SK-N-SH (cell line): ENCODE results near the gene SPRY1. TPM values are rescaled to one million over a fixed set of nuclear protein-coding genes. Genes with fewer than 3 reads are reported as not detected.

Experiments
- CTCF ChIA-PET: fragments of 300-600, 350-600 bp; formaldehyde crosslinking; extraction: SDS; loops from one replicate; lab custom pipeline; 2021; lab: Yijun Ruan, JAX
- POLR2A ChIA-PET: fragments of 350-600 bp; sonication (Branson Sonifier 250); formaldehyde crosslinking; extraction: SDS; loops from one replicate; lab custom pipeline; 2020; ENCODE audit warnings: antibody characterized with exemption, inconsistent platforms; lab: Yijun Ruan, JAX
- DNase-seq: peaks from one replicate; pipeline ENCODE4 v3.0.0; 2012
- H2AFZ ChIP-seq: fragments of 200-600 bp; sonication (generic); 2 replicates; pipeline ENCODE4 v1.8.1; 2016; ENCODE audit warnings: antibody characterized with exemption, mild to moderate bottlenecking, low read depth
- H3F3A ChIP-seq: fragments of 200-600 bp; sonication (generic); replicated peaks from 2 replicates; pipeline ENCODE3; 2016; ENCODE audit warnings: antibody characterized with exemption, mild to moderate bottlenecking; ENCODE audit not compliant: insufficient read depth
- H3K27ac ChIP-seq, 2 experiments: fragments of 200-500 bp in 1 of 2; fragments of 200-600 bp in 1 of 2; sonication (Bioruptor generic) in 1 of 2; sonication (generic), shearing (Covaris generic) in 1 of 2; 2 replicates each; pipeline versions ENCODE4 v1.5.1 to v1.6.1; 2014 to 2016; ENCODE audit warnings: low read depth in 2 of 2, inconsistent platforms in 1 of 2, low read length in 1 of 2, mild to moderate bottlenecking in 1 of 2, mixed read lengths in 1 of 2
- H3K27me3 ChIP-seq: fragments of 200-600 bp; sonication (generic), shearing (Covaris generic); 2 replicates; pipeline ENCODE4 v1.6.1; 2016; ENCODE audit warnings: mixed run types; ENCODE audit not compliant: insufficient read depth
- H3K36me3 ChIP-seq, 2 experiments: fragments of 200-500 bp in 1 of 2; fragments of 200-600 bp in 1 of 2; sonication (Bioruptor generic) in 1 of 2; sonication (generic) in 1 of 2; replicated peaks in 1 of 2; 2 replicates each; pipeline versions ENCODE3 to v1.5.1; 2014 to 2016; ENCODE audit warnings: low read length in 1 of 2, mild to moderate bottlenecking in 1 of 2; ENCODE audit not compliant: insufficient read depth in 2 of 2, control insufficient read depth in 1 of 2
- H3K4me1 ChIP-seq, 2 experiments: fragments of 200-500 bp in 1 of 2; fragments of 200-600 bp in 1 of 2; sonication (Bioruptor generic) in 1 of 2; sonication (generic), shearing (Covaris generic) in 1 of 2; 2 replicates each; pipeline versions ENCODE4 v1.5.1 to v1.6.1; 2014 to 2016; ENCODE audit warnings: low read depth in 1 of 2, low read length in 1 of 2, mixed run types in 1 of 2; ENCODE audit not compliant: insufficient read depth in 2 of 2, control insufficient read depth in 1 of 2
- H3K4me2 ChIP-seq: fragments of 200-600 bp; sonication (generic), shearing (Covaris generic); 2 replicates; pipeline ENCODE4 v1.6.1; 2017; ENCODE audit warnings: mixed run types
- H3K4me3 ChIP-seq, 2 experiments: fragments of 200-500 bp in 1 of 2; fragments of 200-600 bp in 1 of 2; sonication (Bioruptor generic) in 1 of 2; sonication (generic), shearing (Covaris generic) in 1 of 2; 2 replicates each; pipeline versions ENCODE4 v1.5.1 to v1.8.1; 2014 to 2016; ENCODE audit warnings: low read depth in 2 of 2, inconsistent platforms in 1 of 2, low read length in 1 of 2, mild to moderate bottlenecking in 1 of 2, mixed read lengths in 1 of 2, moderate library complexity in 1 of 2
- H3K79me2 ChIP-seq: fragments of 200-600 bp; sonication (generic); 2 replicates; pipeline ENCODE4 v1.8.1; 2017; ENCODE audit warnings: mild to moderate bottlenecking; ENCODE audit not compliant: insufficient read depth
- H3K9ac ChIP-seq: fragments of 200-600 bp; sonication (generic); 2 replicates; pipeline ENCODE4 v1.6.1; 2017; ENCODE audit warnings: mixed run types
- H3K9me2 ChIP-seq: fragments of 200-600 bp; sonication (generic); 2 replicates; pipeline ENCODE4 v1.6.1; 2017; ENCODE audit warnings: mixed run types
- H3K9me3 ChIP-seq: fragments of 200-600 bp; sonication (generic); 2 replicates; pipeline ENCODE4 v1.6.1; 2017; ENCODE audit warnings: mixed run types, mild to moderate bottlenecking, moderate library complexity
- H4K20me1 ChIP-seq: fragments of 200-600 bp; sonication (generic); 2 replicates; pipeline ENCODE4 v1.6.1; 2017; ENCODE audit warnings: mild to moderate bottlenecking, mixed run types; ENCODE audit not compliant: insufficient read depth
- FOXM1 ChIP-seq: IDR thresholded peaks from 2 replicates; pipeline ENCODE4 v1.4.0; 2012; ENCODE audit warnings: low read depth, mild to moderate bottlenecking
- GABPA ChIP-seq: IDR thresholded peaks from 2 replicates; pipeline ENCODE4 v1.4.0; 2012; ENCODE audit warnings: low read depth, mild to moderate bottlenecking
- IRF3 ChIP-seq: fragments of 150-350 bp; IDR thresholded peaks from 2 replicates; pipeline ENCODE4 v1.6.1; 2016; ENCODE audit warnings: mild to moderate bottlenecking, low read depth, low read length
- NRF1 ChIP-seq: IDR thresholded peaks from 2 replicates; pipeline ENCODE4 v1.6.1; 2012; ENCODE audit warnings: low read depth, mild to moderate bottlenecking, low read length
- SIN3A ChIP-seq: IDR thresholded peaks from 2 replicates; pipeline ENCODE4 v1.6.1; 2012; ENCODE audit warnings: low read depth, mild to moderate bottlenecking, low read length, moderate library complexity, borderline replicate concordance
- TCF12 ChIP-seq: IDR thresholded peaks from 2 replicates; pipeline ENCODE4 v1.4.0; 2012
- YY1 ChIP-seq: IDR thresholded peaks from 2 replicates; pipeline ENCODE4 v1.4.0; 2012; ENCODE audit warnings: low read depth, mild to moderate bottlenecking
- ZBTB33 ChIP-seq: IDR thresholded peaks from 2 replicates; pipeline ENCODE4 v1.4.0; 2012; ENCODE audit warnings: low read depth, borderline replicate concordance
- WGBS: methylation state at CpG from one replicate; pipeline ENCODE4 v1.1.6; 2017; ENCODE audit warnings: low lambda C conversion rate; 5-methylcytosine and 5-hydroxymethylcytosine counted together
- polyA plus RNA-seq, 3 experiments: library from polyadenylated mRNA; depleted of rRNA; stranded (reverse); fragments of >200 nt; gene quantifications; 2 replicates each; pipeline ENCODE4 v1.2.3, GENCODE V29; 2012
- TF ChIP-seq, protein P1 (sequence below): IDR thresholded peaks from 2 replicates; pipeline ENCODE4 v1.6.1; 2012; ENCODE audit warnings: mild to moderate bottlenecking, low read depth, low read length, moderate library complexity
- TF ChIP-seq, protein P2 (sequence below): fragments of 150-350 bp; IDR thresholded peaks from 2 replicates; pipeline ENCODE4 v1.6.1; 2017; ENCODE audit warnings: antibody characterized with exemption, low read length, low read depth, borderline replicate concordance
- TF ChIP-seq, protein P3 (sequence below): fragments of 200-600 bp; sonication (generic); IDR thresholded peaks from 2 replicates; pipeline ENCODE4 v1.6.1; 2017; ENCODE audit warnings: antibody characterized with exemption, mild to moderate bottlenecking, moderate library complexity
- TF ChIP-seq, protein P4 (sequence below): IDR thresholded peaks from 2 replicates; pipeline ENCODE4 v1.4.0; 2012; ENCODE audit warnings: low read depth

The SPRY1 gene
- polyA plus RNA-seq, 1 of the 3 experiments (the other 2 are of a cell fraction), result 12.4 TPM

GRCh38 chr4:123438031-123438430, 41.4 kb downstream of the SPRY1 start (continued):
- TF ChIP-seq, protein P1, sequence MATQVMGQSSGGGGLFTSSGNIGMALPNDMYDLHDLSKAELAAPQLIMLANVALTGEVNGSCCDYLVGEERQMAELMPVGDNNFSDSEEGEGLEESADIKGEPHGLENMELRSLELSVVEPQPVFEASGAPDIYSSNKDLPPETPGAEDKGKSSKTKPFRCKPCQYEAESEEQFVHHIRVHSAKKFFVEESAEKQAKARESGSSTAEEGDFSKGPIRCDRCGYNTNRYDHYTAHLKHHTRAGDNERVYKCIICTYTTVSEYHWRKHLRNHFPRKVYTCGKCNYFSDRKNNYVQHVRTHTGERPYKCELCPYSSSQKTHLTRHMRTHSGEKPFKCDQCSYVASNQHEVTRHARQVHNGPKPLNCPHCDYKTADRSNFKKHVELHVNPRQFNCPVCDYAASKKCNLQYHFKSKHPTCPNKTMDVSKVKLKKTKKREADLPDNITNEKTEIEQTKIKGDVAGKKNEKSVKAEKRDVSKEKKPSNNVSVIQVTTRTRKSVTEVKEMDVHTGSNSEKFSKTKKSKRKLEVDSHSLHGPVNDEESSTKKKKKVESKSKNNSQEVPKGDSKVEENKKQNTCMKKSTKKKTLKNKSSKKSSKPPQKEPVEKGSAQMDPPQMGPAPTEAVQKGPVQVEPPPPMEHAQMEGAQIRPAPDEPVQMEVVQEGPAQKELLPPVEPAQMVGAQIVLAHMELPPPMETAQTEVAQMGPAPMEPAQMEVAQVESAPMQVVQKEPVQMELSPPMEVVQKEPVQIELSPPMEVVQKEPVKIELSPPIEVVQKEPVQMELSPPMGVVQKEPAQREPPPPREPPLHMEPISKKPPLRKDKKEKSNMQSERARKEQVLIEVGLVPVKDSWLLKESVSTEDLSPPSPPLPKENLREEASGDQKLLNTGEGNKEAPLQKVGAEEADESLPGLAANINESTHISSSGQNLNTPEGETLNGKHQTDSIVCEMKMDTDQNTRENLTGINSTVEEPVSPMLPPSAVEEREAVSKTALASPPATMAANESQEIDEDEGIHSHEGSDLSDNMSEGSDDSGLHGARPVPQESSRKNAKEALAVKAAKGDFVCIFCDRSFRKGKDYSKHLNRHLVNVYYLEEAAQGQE, result no peak
- TF ChIP-seq GABPA (no peak), TCF12 (no peak), NRF1 (no peak), SIN3A (no peak), FOXM1 (no peak), YY1 (no peak)
- TF ChIP-seq, protein P2, sequence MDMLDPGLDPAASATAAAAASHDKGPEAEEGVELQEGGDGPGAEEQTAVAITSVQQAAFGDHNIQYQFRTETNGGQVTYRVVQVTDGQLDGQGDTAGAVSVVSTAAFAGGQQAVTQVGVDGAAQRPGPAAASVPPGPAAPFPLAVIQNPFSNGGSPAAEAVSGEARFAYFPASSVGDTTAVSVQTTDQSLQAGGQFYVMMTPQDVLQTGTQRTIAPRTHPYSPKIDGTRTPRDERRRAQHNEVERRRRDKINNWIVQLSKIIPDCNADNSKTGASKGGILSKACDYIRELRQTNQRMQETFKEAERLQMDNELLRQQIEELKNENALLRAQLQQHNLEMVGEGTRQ, result no peak
- TF ChIP-seq, protein P3, sequence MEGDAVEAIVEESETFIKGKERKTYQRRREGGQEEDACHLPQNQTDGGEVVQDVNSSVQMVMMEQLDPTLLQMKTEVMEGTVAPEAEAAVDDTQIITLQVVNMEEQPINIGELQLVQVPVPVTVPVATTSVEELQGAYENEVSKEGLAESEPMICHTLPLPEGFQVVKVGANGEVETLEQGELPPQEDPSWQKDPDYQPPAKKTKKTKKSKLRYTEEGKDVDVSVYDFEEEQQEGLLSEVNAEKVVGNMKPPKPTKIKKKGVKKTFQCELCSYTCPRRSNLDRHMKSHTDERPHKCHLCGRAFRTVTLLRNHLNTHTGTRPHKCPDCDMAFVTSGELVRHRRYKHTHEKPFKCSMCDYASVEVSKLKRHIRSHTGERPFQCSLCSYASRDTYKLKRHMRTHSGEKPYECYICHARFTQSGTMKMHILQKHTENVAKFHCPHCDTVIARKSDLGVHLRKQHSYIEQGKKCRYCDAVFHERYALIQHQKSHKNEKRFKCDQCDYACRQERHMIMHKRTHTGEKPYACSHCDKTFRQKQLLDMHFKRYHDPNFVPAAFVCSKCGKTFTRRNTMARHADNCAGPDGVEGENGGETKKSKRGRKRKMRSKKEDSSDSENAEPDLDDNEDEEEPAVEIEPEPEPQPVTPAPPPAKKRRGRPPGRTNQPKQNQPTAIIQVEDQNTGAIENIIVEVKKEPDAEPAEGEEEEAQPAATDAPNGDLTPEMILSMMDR, result no peak
- TF ChIP-seq, protein P4, sequence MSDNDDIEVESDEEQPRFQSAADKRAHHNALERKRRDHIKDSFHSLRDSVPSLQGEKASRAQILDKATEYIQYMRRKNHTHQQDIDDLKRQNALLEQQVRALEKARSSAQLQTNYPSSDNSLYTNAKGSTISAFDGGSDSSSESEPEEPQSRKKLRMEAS, result no peak

DNA sequence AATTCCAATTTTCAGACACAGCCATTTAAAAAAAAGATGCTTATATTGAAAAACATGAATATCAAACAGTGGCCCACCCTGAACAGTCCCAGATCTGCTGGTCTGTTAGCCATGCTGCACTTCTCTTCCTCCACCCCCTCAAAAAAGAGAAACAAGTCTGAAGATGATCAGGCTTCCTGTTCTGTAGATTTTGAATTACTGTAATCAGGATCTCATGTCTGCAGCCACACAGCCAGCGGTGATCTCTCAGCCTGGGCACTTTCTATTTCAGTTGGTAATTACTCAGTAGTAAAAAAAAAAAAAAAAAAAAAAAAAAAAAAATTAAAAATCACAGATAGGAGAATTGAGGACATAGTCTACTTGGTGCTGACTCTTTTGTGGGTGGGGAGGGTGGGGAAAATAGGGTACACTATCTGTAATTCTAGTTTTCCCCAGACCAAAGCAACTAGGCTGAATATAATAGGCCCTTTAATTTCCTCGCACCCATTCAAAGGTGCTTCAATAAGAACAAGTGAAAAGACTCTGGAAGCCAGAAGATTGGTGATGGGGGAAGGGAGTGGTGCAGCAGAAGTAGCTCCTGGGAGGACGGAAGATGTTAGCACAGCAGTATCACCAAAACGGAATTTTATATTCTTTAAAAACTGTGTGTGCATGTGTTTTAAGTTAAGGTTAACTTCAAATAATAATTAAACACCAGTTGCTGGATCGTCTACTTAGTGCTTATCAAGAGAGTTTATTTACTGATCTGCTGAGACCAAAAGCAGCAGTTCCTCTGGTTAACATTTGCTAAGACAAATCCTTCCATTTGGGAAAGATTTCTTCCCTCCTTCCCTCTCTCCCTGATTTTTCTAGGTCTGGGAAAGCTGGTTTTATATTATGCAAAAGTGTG, 47.0 kb downstream of the SPRY1 start:
- ChIA-PET CTCF (no interaction called here), POLR2A (no interaction called here)
- no peak overlapping the region for H3K9ac ChIP-seq
- no peak overlapping the region for H3K4me3 ChIP-seq
- no peaks in the 10 kb centered on the region for H3K27me3 ChIP-seq
- H2AFZ ChIP-seq, result 0 out of 2 replicates have a peak overlapping the region, but pooled peaks have one; percentile 20
- DNase-seq, result peak; percentile 20
- WGBS, result 71% methylated on average over 5 of the region's 5 CpGs
- H3K4me2 ChIP-seq, result no peak overlapping the region
- H3K36me3 ChIP-seq, result no peaks in the 10 kb centered on the region
- no peaks in the 10 kb centered on the region for H3K9me2 ChIP-seq
- no peaks in the 10 kb centered on the region for H3F3A ChIP-seq
- H3K4me1 ChIP-seq, result peaks cover 0 to 2% of the 10 kb centered on the region in 2 experiments; a peak in 1 of 4 replicates
- H3K79me2 ChIP-seq, result no peaks in the 10 kb centered on the region
- H4K20me1 ChIP-seq, result no peaks in the 10 kb centered on the region
- TF ChIP-seq IRF3 (no peak), TCF12 (no peak), ZBTB33 (no peak), FOXM1 (no peak)
- TF ChIP-seq, protein P4, result no peak
- H3K9me3 ChIP-seq, result no peaks in the 10 kb centered on the region
- no peak overlapping the region for H3K27ac ChIP-seq
